Fibroblast of the aortic adventitia (primary cell): ENCODE measurements around the gene BPGM. TPM values are rescaled to one million over a fixed set of nuclear protein-coding genes. Genes with fewer than 3 reads are reported as not detected.

Experiments
- DNase-seq: peaks from one replicate; pipeline ENCODE4 v3.0.0-alpha.2; 2010; ENCODE audit warnings: low read depth
- H3K4me3 ChIP-seq: 2 replicates; pipeline ENCODE4 v1.5.1; 2011; ENCODE audit warnings: low read depth, mild to moderate bottlenecking, control low read depth, low read length, moderate library complexity
- CTCF ChIP-seq: IDR thresholded peaks from 2 replicates; pipeline ENCODE4 v1.5.1; 2011; ENCODE audit warnings: mild to moderate bottlenecking, low read length, control low read depth, inconsistent platforms; ENCODE audit not compliant: insufficient read depth
- total RNA-seq: library from RNA; depleted of rRNA; stranded (reverse); fragments of >200 nt; gene quantifications from 2 replicates; pipeline ENCODE4 v1.2.3, GENCODE V29; 2012; ENCODE audit warnings: low replicate concordance

Gene BPGM
- total RNA-seq, 1 donor, result 52.4 TPM

- no peak overlapping the region for H3K4me3 ChIP-seq
- TF ChIP-seq CTCF, result no peak
- no peak for DNase-seq
Measured at GRCh38 chr7:134632052-134632451, 14.6 kb upstream of the BPGM start.

GRCh38 chr7:134632937-134633540 is 13.6 kb upstream of the BPGM start:
- DNase-seq, result peak; percentile 73
- TF ChIP-seq CTCF, result peak; percentile 66

GRCh38 chr7:134636008-134636449 is 10.6 kb upstream of the BPGM start:
- no peak overlapping the region for H3K4me3 ChIP-seq
- no peak for TF ChIP-seq CTCF
- DNase-seq, result peak; percentile 25

More at GRCh38 chr7:134632937-134633540, 13.6 kb upstream of the BPGM start:
- no peak overlapping the region for H3K4me3 ChIP-seq

GRCh38 chr7:134637441-134637840 is 9.2 kb upstream of the BPGM start:
- no peak for DNase-seq
- no peak overlapping the region for H3K4me3 ChIP-seq
- TF ChIP-seq CTCF, result no peak

- H3K4me3 ChIP-seq, result no peak overlapping the region
- no peak for TF ChIP-seq CTCF
- DNase-seq, result no peak
Measured at GRCh38 chr7:134637934-134638719, 8.5 kb upstream of the BPGM start.

GRCh38 chr7:134639061-134639460 is 7.6 kb upstream of the BPGM start:
- TF ChIP-seq CTCF, result no peak
- H3K4me3 ChIP-seq, result no peak overlapping the region
- DNase-seq, result no peak
